Vagina (tissue), 2 donors: ENCODE measurements around the gene GRIK5. TPM values are rescaled to one million over a fixed set of nuclear protein-coding genes. Genes with fewer than 3 reads are reported as not detected.

Source experiments
- DNase-seq, 2 donors: peaks; one replicate each; pipeline ENCODE4 v3.0.0-alpha.2; 2017; ENCODE audit errors: extremely low spot score in 2 of 2
- H3K27ac ChIP-seq: fragments of 200-600 bp; sonication (generic); one replicate; pipeline ENCODE4 v1.5.1; 2019
- H3K27me3 ChIP-seq: fragments of 200-600 bp; sonication (generic); one replicate; pipeline ENCODE4 v1.5.1; 2019
- H3K36me3 ChIP-seq, 2 donors: fragments of 200-600 bp; sonication (generic); one replicate each; pipeline ENCODE4 v1.5.1; 2017 to 2019
- H3K4me1 ChIP-seq: fragments of 200-600 bp; sonication (generic); one replicate; pipeline ENCODE4 v1.5.1; 2019
- H3K4me3 ChIP-seq, 2 donors: fragments of 200-600 bp; sonication (generic); 1 replicate in 1 of 2; 2 replicates in 1 of 2; pipeline ENCODE4 v1.5.1; 2016 to 2019
- H3K9me3 ChIP-seq: fragments of 200-600 bp; sonication (generic); one replicate; pipeline ENCODE4 v1.5.1; 2019
- POLR2A ChIP-seq, 2 donors: fragments of 450-650 bp; IDR thresholded peaks; one replicate each; pipeline ENCODE4 v1.6.1; 2017; ENCODE audit warnings: antibody characterized with exemption in 2 of 2, mild to moderate bottlenecking in 2 of 2, moderate library complexity in 2 of 2
- POLR2AphosphoS5 ChIP-seq, 2 donors: sonication (generic); formaldehyde crosslinking; IDR thresholded peaks; one replicate each; pipeline ENCODE4 v1.9.0; 2017; ENCODE audit warnings: antibody characterized with exemption in 2 of 2, mild to moderate bottlenecking in 2 of 2, low read depth in 1 of 2; ENCODE audit not compliant: insufficient read depth in 1 of 2
- intact Hi-C: fragments of 100-400 bp; cut with DNase I; formaldehyde crosslinking; loops from one replicate; pipeline ENCODE4 v1.15.1; 2023
- total RNA-seq: library from RNA; depleted of rRNA; stranded (reverse); fragments of >200 nt; gene quantifications from one replicate; pipeline ENCODE4 v1.2.3, GENCODE V29; 2016
- TF ChIP-seq, protein P1 (sequence below), 3 experiments: fragments of 450-650 bp in 2 of 3; fragments of 200-600 bp in 1 of 3; sonication (generic) in 1 of 3; IDR thresholded peaks; one replicate each; pipeline ENCODE4 v1.5.1; 2017 to 2019; ENCODE audit warnings: antibody characterized with exemption in 3 of 3, mild to moderate bottlenecking in 2 of 3, moderate library complexity in 2 of 3

GRIK5 gene
- total RNA-seq, 1 donor from 2014 or later, result 2.5 TPM

GRCh38 chr19:42091300-42091699, 21.3 kb upstream of the GRIK5 start:
- Histone ChIP-seq H3K9me3 (no peaks in the 10 kb centered on the region), H3K4me3 (no peak overlapping the region), H3K4me1 (peaks cover 14% of the 10 kb centered on the region), H3K27me3 (no peaks in the 10 kb centered on the region), H3K27ac (no peak overlapping the region), H3K36me3 (no peaks in the 10 kb centered on the region)
- intact Hi-C loops, result no loop called here
- TF ChIP-seq POLR2AphosphoS5 (IDR thresholded peaks at IDR 0.05; ENCODE audit: insufficient read depth in 1 of 2, low read depth in 1 of 2), result no peak
- TF ChIP-seq, protein P1, sequence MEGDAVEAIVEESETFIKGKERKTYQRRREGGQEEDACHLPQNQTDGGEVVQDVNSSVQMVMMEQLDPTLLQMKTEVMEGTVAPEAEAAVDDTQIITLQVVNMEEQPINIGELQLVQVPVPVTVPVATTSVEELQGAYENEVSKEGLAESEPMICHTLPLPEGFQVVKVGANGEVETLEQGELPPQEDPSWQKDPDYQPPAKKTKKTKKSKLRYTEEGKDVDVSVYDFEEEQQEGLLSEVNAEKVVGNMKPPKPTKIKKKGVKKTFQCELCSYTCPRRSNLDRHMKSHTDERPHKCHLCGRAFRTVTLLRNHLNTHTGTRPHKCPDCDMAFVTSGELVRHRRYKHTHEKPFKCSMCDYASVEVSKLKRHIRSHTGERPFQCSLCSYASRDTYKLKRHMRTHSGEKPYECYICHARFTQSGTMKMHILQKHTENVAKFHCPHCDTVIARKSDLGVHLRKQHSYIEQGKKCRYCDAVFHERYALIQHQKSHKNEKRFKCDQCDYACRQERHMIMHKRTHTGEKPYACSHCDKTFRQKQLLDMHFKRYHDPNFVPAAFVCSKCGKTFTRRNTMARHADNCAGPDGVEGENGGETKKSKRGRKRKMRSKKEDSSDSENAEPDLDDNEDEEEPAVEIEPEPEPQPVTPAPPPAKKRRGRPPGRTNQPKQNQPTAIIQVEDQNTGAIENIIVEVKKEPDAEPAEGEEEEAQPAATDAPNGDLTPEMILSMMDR (IDR thresholded peaks at IDR 0.05), result no peak
- TF ChIP-seq POLR2A (IDR thresholded peaks at IDR 0.05), result no peak
- DNase-seq, result no peak

GRCh38 chr19:42090672-42091071, 20.7 kb upstream of the GRIK5 start:
- H3K4me1 ChIP-seq, result peaks cover 14% of the 10 kb centered on the region
- intact Hi-C loops, result no loop called here
- H3K4me3 ChIP-seq, result no peak overlapping the region
- H3K9me3 ChIP-seq, result no peaks in the 10 kb centered on the region
- no peak overlapping the region for H3K27ac ChIP-seq
- H3K27me3 ChIP-seq, result no peaks in the 10 kb centered on the region
- no peak for DNase-seq
- no peaks in the 10 kb centered on the region for H3K36me3 ChIP-seq
- no peak for TF ChIP-seq POLR2AphosphoS5 (IDR thresholded peaks at IDR 0.05; ENCODE audit: insufficient read depth in 1 of 2, low read depth in 1 of 2)
- TF ChIP-seq, protein P1 (IDR thresholded peaks at IDR 0.05), result no peak
- TF ChIP-seq POLR2A (IDR thresholded peaks at IDR 0.05), result no peak

DNA sequence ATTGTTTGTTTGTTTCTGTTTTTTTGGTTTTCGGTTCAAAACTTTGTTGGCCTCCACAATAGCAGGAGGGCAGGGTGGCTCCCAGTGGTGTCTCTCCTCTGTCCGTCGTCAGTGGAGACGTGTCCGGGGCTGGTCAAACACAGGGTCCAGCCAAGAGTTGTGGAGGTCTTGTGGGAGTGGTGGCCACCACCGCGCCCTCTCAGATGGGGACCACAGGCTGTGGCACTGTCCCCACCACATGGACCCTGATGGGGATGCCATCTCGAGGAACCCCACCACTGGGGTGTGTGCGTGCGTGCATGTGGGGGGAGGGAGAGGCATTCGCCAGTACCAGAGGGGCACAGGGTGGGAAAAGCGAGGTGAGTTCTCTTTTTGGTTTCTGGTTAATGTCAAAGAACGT, 19.8 kb upstream of the GRIK5 start:
- H3K27ac ChIP-seq, result no peak overlapping the region
- H3K27me3 ChIP-seq, result no peaks in the 10 kb centered on the region
- H3K9me3 ChIP-seq, result no peaks in the 10 kb centered on the region
- no peak for DNase-seq
- peaks cover 14% of the 10 kb centered on the region for H3K4me1 ChIP-seq
- H3K4me3 ChIP-seq, result no peak overlapping the region
- no peaks in the 10 kb centered on the region for H3K36me3 ChIP-seq
- intact Hi-C loops, result no loop called here
- TF ChIP-seq, protein P1 (IDR thresholded peaks at IDR 0.05), result no peak
- TF ChIP-seq POLR2A (IDR thresholded peaks at IDR 0.05), result no peak
- no peak for TF ChIP-seq POLR2AphosphoS5 (IDR thresholded peaks at IDR 0.05; ENCODE audit: insufficient read depth in 1 of 2, low read depth in 1 of 2)

GRCh38 chr19:42089191-42089750, 19.3 kb upstream of the GRIK5 start:
- no peak overlapping the region for H3K4me3 ChIP-seq
- H3K27me3 ChIP-seq, result no peaks in the 10 kb centered on the region
- TF ChIP-seq POLR2A (IDR thresholded peaks at IDR 0.05) (no peak), POLR2AphosphoS5 (IDR thresholded peaks at IDR 0.05; ENCODE audit: insufficient read depth in 1 of 2, low read depth in 1 of 2) (no peak)
- TF ChIP-seq, protein P1 (IDR thresholded peaks at IDR 0.05), result no peak
- H3K36me3 ChIP-seq, result no peaks in the 10 kb centered on the region
- intact Hi-C loops, result no loop called here
- DNase-seq, result no peak
- no peaks in the 10 kb centered on the region for H3K9me3 ChIP-seq
- no peak overlapping the region for H3K27ac ChIP-seq
- peaks cover 14% of the 10 kb centered on the region for H3K4me1 ChIP-seq

DNA sequence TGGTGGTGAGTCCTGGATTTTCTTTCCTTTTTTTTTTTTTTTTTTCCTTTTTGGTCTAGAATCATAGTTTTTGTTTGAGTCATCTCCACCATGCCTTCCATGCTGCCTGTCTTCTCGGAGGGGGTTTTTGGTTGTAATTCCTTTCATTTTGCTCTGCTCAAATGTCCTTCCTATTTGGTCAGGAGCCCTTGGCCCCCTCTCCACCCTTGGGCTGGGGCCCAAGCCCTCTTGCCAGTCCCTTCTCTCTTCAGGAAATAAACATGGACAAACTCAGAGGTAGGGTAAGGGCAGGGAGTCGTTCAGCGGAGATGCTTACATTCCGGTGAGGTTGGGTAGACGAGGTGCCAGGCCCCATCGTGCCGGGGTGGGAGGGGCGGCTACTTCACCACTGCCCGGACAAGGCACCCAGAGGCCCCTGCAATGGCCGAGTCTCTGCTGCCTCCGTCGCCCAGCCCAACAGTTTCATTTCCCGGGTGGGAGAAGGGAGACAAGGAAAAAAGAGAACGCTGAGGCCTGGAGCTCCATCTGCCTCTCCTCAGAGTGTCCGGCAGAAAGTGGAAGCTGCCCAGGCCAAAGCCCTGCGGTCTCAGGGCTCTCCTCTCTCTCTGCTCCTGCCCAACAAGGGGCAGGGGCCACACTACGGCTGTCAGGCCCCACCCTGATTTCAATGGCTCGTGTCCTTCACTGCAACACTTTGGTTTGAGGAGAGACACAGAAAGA, 18.6 kb upstream of the GRIK5 start:
- H3K4me1 ChIP-seq, result peaks cover 7% of the 10 kb centered on the region
- intact Hi-C loops, result no loop called here
- H3K27ac ChIP-seq, result no peak overlapping the region

More for the DNA sequence above, 18.6 kb upstream of the GRIK5 start:
- H3K4me3 ChIP-seq, result no peak overlapping the region
- DNase-seq, result no peak
- no peaks in the 10 kb centered on the region for H3K36me3 ChIP-seq
- H3K27me3 ChIP-seq, result no peaks in the 10 kb centered on the region
- H3K9me3 ChIP-seq, result no peaks in the 10 kb centered on the region
- TF ChIP-seq POLR2A (IDR thresholded peaks at IDR 0.05) (no peak), POLR2AphosphoS5 (IDR thresholded peaks at IDR 0.05; ENCODE audit: insufficient read depth in 1 of 2, low read depth in 1 of 2) (no peak)
- TF ChIP-seq, protein P1 (IDR thresholded peaks at IDR 0.05), result no peak
